ENCODE data around the gene PLA2G7. TPM values are rescaled to one million over a fixed set of nuclear protein-coding genes. Genes with fewer than 3 reads are reported as not detected.

Gene PLA2G7
- total RNA-seq, 4 donors from 2014 or later, result not detected

DNA sequence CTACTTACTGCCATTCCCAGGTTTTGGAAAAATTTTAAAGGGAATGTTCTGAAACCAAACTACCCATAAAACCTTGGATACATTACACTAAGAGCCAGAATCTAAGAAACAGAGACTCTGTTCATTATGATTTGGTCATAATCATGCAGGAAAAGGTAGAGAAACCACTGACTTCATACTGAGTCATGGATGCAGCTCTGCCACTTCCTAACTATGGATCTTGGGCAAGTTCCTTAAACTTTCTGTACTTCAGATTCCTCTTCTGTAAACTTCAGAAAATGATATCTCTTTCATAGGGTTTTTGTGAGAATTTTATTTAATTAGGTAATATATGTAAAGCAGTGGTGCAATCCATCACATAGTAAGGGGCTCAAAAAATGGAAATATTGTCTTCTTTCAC lies 20.0 kb downstream of the PLA2G7 start:
- H3K4me1 ChIP-seq, result no peaks in the 10 kb centered on the region
- H3K36me3 ChIP-seq, result no peaks in the 10 kb centered on the region
- H3K27ac ChIP-seq, result no peak overlapping the region
- intact Hi-C loops (cut with DNase I; ENCODE audit: low total_unique reads) (no loop called here), in situ Hi-C loops (cut with MboI; ENCODE audit: low sequenced_read_pairs in 4 of 4) (no loop called here)
- ATAC-seq, result no peak
- no peaks in the 10 kb centered on the region for H3K9me3 ChIP-seq
- H3K27me3 ChIP-seq, result no peaks in the 10 kb centered on the region
- no peak for TF ChIP-seq POLR2A (IDR thresholded peaks at IDR 0.05)
- TF ChIP-seq, protein P1, sequence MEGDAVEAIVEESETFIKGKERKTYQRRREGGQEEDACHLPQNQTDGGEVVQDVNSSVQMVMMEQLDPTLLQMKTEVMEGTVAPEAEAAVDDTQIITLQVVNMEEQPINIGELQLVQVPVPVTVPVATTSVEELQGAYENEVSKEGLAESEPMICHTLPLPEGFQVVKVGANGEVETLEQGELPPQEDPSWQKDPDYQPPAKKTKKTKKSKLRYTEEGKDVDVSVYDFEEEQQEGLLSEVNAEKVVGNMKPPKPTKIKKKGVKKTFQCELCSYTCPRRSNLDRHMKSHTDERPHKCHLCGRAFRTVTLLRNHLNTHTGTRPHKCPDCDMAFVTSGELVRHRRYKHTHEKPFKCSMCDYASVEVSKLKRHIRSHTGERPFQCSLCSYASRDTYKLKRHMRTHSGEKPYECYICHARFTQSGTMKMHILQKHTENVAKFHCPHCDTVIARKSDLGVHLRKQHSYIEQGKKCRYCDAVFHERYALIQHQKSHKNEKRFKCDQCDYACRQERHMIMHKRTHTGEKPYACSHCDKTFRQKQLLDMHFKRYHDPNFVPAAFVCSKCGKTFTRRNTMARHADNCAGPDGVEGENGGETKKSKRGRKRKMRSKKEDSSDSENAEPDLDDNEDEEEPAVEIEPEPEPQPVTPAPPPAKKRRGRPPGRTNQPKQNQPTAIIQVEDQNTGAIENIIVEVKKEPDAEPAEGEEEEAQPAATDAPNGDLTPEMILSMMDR (IDR thresholded peaks at IDR 0.05 in 4 of 5, conservative IDR thresholded peaks at IDR 0.05 in 1 of 5), result no peak
- no peak overlapping the region for H3K4me3 ChIP-seq
- DNase-seq, result no peak

DNA sequence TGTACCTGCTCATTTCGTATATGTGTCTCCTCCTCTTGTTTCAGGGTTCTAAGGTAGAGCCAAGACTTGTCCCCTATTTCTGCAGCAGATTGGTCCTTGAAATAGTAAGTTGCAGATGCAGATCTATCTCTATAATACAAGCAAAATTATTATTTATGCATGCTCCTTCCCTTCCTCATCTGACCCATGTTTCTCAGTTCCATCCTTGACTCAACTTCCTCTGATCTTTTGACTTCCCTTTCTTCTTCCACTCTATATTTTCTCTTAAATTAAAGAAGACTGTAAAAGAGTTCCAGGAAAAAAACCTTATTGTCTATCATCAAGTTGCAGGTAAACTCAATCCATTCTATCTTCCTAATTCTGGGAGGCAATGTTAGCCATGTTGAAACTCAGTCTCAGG lies 23.7 kb downstream of the PLA2G7 start:
- Histone ChIP-seq H3K27me3 (no peaks in the 10 kb centered on the region), H3K27ac (no peak overlapping the region), H3K4me1 (no peaks in the 10 kb centered on the region), H3K4me3 (no peak overlapping the region), H3K9me3 (no peaks in the 10 kb centered on the region), H3K36me3 (no peaks in the 10 kb centered on the region)
- no peak for TF ChIP-seq POLR2A (IDR thresholded peaks at IDR 0.05)
- TF ChIP-seq, protein P1 (IDR thresholded peaks at IDR 0.05 in 4 of 5, conservative IDR thresholded peaks at IDR 0.05 in 1 of 5), result no peak
- DNase-seq (no peak), ATAC-seq (no peak)
- intact Hi-C loops (cut with DNase I; ENCODE audit: low total_unique reads) (no loop called here), in situ Hi-C loops (cut with MboI; ENCODE audit: low sequenced_read_pairs in 4 of 4) (no loop called here)

DNA sequence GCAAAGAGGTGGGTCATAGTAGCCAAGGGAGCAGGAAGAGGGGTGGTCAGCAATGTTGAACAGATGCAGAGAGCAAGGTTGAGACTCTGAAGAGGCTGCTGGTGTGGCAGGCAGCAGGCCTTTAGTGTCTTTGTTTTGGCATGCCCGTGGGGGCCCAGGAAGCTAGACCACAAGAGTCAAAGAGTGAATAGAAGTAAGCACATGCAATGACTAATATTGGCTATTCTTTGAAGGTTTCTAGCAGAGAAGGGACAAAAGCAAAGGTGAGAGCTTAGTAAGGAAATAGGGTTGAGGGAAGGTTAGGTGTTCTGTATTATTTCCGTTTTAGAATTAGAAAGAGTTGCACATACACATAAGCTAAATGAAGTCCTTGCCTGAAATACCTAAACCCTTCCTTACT lies 28.7 kb downstream of the PLA2G7 start:
- no peaks in the 10 kb centered on the region for H3K36me3 ChIP-seq
- intact Hi-C loops (cut with DNase I; ENCODE audit: low total_unique reads) (no loop called here), in situ Hi-C loops (cut with MboI; ENCODE audit: low sequenced_read_pairs in 4 of 4) (no loop called here)
- no peaks in the 10 kb centered on the region for H3K9me3 ChIP-seq
- H3K4me3 ChIP-seq, result no peak overlapping the region
- no peak for DNase-seq
- ATAC-seq, result no peak
- H3K27ac ChIP-seq, result no peak overlapping the region
- no peaks in the 10 kb centered on the region for H3K27me3 ChIP-seq
- H3K4me1 ChIP-seq, result no peaks in the 10 kb centered on the region
- TF ChIP-seq, protein P1 (IDR thresholded peaks at IDR 0.05 in 4 of 5, conservative IDR thresholded peaks at IDR 0.05 in 1 of 5), result no peak
- no peak for TF ChIP-seq POLR2A (IDR thresholded peaks at IDR 0.05)

DNA sequence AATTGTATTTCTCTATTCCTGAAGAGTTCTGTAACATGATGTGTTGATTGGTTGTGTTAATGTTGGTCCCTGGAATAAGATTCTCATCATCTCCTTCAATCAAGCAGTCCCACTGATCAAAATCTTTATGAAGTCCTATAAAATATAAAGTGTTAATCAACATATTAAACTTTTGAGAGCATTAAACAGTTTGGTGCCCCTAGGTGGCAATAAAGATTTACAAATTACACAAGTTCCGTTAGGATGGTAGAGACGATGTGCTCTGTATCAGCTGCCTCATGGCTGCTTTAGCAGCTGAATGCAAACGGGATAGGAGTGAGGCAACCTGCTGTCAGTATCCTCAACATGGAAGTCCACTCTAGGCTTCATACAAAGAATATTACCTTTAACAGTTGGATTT lies 30.6 kb downstream of the PLA2G7 start:
- Histone ChIP-seq H3K27ac (no peak overlapping the region), H3K27me3 (no peaks in the 10 kb centered on the region), H3K36me3 (no peaks in the 10 kb centered on the region), H3K9me3 (no peaks in the 10 kb centered on the region), H3K4me1 (no peaks in the 10 kb centered on the region), H3K4me3 (no peak overlapping the region)
- no peak for TF ChIP-seq POLR2A (IDR thresholded peaks at IDR 0.05)
- TF ChIP-seq, protein P1 (IDR thresholded peaks at IDR 0.05 in 4 of 5, conservative IDR thresholded peaks at IDR 0.05 in 1 of 5), result no peak
- in situ Hi-C loops (cut with MboI; ENCODE audit: low sequenced_read_pairs in 4 of 4), result no loop called here
- intact Hi-C loops (cut with DNase I; ENCODE audit: low total_unique reads), result no loop called here
- ATAC-seq (no peak), DNase-seq (no peak)

DNA sequence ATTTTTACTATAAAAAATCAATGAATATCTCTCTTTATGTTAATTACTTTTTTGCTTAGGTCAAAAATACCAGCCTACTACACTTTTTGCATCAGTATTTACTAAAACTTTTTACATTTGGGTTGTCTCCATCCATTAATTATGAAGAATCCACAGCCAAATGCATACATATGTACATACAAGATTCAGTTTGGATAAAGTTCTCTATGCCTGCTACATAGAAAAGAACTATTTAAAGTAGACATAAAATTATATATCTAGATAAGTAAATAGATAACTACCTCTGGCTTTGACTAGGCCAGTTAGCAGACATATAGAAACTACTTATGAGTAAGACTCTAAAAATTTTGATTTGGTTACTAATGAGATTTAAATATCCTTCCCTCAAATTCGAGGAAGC lies 35.2 kb downstream of the PLA2G7 start:
- Histone ChIP-seq H3K27ac (no peak overlapping the region), H3K4me1 (no peaks in the 10 kb centered on the region), H3K4me3 (no peak overlapping the region), H3K27me3 (no peaks in the 10 kb centered on the region), H3K36me3 (no peaks in the 10 kb centered on the region), H3K9me3 (no peaks in the 10 kb centered on the region)
- TF ChIP-seq, protein P1 (IDR thresholded peaks at IDR 0.05 in 4 of 5, conservative IDR thresholded peaks at IDR 0.05 in 1 of 5), result no peak
- TF ChIP-seq POLR2A (IDR thresholded peaks at IDR 0.05), result no peak
- intact Hi-C loops (cut with DNase I; ENCODE audit: low total_unique reads), result no loop called here
- ATAC-seq (no peak), DNase-seq (no peak)
- in situ Hi-C loops (cut with MboI; ENCODE audit: low sequenced_read_pairs in 4 of 4), result no loop called here

All from gastrocnemius medialis (tissue), 4 donors.